ENCODE measurements around the gene IGFBP4.

The IGFBP4 gene

GRCh38 chr17:40471846-40472732, 28.8 kb downstream of the IGFBP4 start:
- no peak for DNase-seq (ENCODE audit: low spot score)

GRCh38 chr17:40472733-40473452, 29.6 kb downstream of the IGFBP4 start:
- no peak for DNase-seq (ENCODE audit: low spot score)

- no peak for DNase-seq (ENCODE audit: low spot score)
Measured at GRCh38 chr17:40473573-40474365, 30.5 kb downstream of the IGFBP4 start.

GRCh38 chr17:40474419-40475002, 31.3 kb downstream of the IGFBP4 start:
- no peak for DNase-seq (ENCODE audit: low spot score)

GRCh38 chr17:40475234-40475908, 32.1 kb downstream of the IGFBP4 start:
- DNase-seq (ENCODE audit: low spot score), result no peak

GRCh38 chr17:40477796-40478195, 34.5 kb downstream of the IGFBP4 start:
- no peak for DNase-seq (ENCODE audit: low spot score)

- no peak for DNase-seq (ENCODE audit: low spot score)
Measured at GRCh38 chr17:40478486-40478885, 35.2 kb downstream of the IGFBP4 start.

- DNase-seq (ENCODE audit: low spot score), result no peak
Measured at GRCh38 chr17:40479754-40480480, 36.7 kb downstream of the IGFBP4 start.

- no peak for DNase-seq (ENCODE audit: low spot score)
Measured at GRCh38 chr17:40480501-40481003, 37.3 kb downstream of the IGFBP4 start.

- DNase-seq (ENCODE audit: low spot score), result no peak
Measured at GRCh38 chr17:40481106-40481505, 37.9 kb downstream of the IGFBP4 start.

GRCh38 chr17:40482722-40483121, 39.5 kb downstream of the IGFBP4 start:
- no peak for DNase-seq (ENCODE audit: low spot score)

GRCh38 chr17:40483679-40484078, 40.4 kb downstream of the IGFBP4 start:
- DNase-seq (ENCODE audit: low spot score), result no peak

GRCh38 chr17:40484285-40484972, 41.2 kb downstream of the IGFBP4 start:
- no peak for DNase-seq (ENCODE audit: low spot score)

GRCh38 chr17:40484973-40485530, 41.8 kb downstream of the IGFBP4 start:
- DNase-seq (ENCODE audit: low spot score), result no peak

GRCh38 chr17:40485851-40486521, 42.7 kb downstream of the IGFBP4 start:
- no peak for DNase-seq (ENCODE audit: low spot score)

GRCh38 chr17:40486522-40487370, 43.5 kb downstream of the IGFBP4 start:
- DNase-seq (ENCODE audit: low spot score), result no peak

GRCh38 chr17:40487371-40488020, 44.2 kb downstream of the IGFBP4 start:
- DNase-seq (ENCODE audit: low spot score), result no peak
